ENCODE results near the gene EDEM3. TPM values are rescaled to one million over a fixed set of nuclear protein-coding genes. Genes with fewer than 3 reads are reported as not detected.

EDEM3 gene
- total and polyA plus RNA-seq, 9 of the 15 experiments (the other 6 are each of a cell fraction or from before 2014, with no cell fraction given): 15.8 to 46.6 (median 28.0) TPM

DNA sequence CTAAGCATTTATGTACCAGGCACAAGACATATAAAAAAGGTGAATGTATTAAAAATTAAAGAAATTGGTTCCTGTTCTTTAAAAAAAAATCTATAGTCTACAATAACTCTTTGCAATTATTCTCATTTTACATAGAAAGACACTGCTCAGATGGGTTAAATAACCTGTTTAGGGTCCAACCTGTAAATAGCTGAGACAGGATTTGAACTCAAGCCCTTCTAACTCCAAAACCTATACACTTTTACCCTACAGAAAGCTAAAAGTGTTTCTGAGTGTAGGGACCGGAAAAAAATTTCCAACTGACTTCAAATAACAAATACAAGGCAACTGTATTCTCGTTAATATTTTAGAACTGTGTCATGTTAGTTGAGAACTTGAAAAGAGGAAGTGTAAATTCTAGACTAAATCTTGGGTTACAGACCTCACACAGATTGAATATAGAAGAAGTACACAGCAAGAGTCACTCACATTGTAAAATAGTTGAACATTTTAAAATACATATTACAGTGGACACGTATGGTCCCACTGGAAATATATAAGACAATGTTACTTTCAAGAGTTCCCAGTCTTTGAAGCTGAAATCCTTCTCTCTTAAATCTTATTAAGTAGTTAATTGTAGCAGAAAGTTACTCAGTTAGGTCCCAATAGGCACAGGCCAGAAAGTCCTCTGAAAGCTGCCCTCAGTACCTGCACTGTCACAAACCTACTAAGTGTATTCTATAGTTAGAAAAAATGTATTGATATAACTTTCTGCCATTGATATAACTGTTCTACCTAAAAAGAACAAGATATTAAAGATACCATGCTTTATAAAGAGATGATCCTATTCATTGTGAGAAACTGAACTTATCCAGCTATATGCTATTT lies 7.3 kb downstream of the EDEM3 start:
- ATAC-seq: no peak; the same call in 1 of the 3 replicates
- intact Hi-C loops (cut with micrococcal nuclease) (no loop called here), in situ Hi-C loops (cut with MboI) (no loop called here)
- no peak for DNase-seq (ENCODE audit: extremely low read depth in 1 of 4, low spot score in 3 of 4)
- H3K27ac ChIP-seq (ENCODE audit: extremely low read depth, low read depth, low read length): peak overlapping the region; percentile 2; the same call in 1 of the 3 replicates
- H3K79me2 ChIP-seq (ENCODE audit: control insufficient read depth, insufficient read depth, low read length): peaks cover 58% of the 10 kb centered on the region
- no peaks in the 10 kb centered on the region for H4K20me1 ChIP-seq (replicated peaks; ENCODE audit: control insufficient read depth, insufficient read depth, low read length)
- H2AFZ ChIP-seq (ENCODE audit: low read depth, low read length): no peak overlapping the region
- no TSS peak for BruUV-seq (replicated peaks)
- H3K9me3 ChIP-seq (replicated peaks; ENCODE audit: control insufficient read depth, insufficient read depth, low read depth, low read length): no peaks in the 10 kb centered on the region
- TF ChIP-seq, protein P1, sequence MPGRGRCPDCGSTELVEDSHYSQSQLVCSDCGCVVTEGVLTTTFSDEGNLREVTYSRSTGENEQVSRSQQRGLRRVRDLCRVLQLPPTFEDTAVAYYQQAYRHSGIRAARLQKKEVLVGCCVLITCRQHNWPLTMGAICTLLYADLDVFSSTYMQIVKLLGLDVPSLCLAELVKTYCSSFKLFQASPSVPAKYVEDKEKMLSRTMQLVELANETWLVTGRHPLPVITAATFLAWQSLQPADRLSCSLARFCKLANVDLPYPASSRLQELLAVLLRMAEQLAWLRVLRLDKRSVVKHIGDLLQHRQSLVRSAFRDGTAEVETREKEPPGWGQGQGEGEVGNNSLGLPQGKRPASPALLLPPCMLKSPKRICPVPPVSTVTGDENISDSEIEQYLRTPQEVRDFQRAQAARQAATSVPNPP (IDR thresholded peaks at IDR 0.05; ENCODE audit: borderline replicate concordance, insufficient read depth, insufficient read length): no peak
- TF ChIP-seq RBM25 (IDR thresholded peaks at IDR 0.05; ENCODE audit: low read depth, low read length, severe bottlenecking): peak; percentile 13
- TF ChIP-seq SPI1 (IDR thresholded peaks at IDR 0.05; ENCODE audit: borderline replicate concordance, low read depth, low read length): peak; percentile 97
- TF ChIP-seq, protein P2, sequence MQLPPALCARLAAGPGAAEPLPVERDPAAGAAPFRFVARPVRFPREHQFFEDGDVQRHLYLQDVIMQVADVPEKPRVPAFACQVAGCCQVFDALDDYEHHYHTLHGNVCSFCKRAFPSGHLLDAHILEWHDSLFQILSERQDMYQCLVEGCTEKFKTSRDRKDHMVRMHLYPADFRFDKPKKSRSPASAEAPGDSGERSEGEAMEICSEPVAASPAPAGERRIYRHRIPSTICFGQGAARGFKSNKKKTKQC (CRISPR knock-in tag; IDR thresholded peaks at IDR 0.05): no peak
- no peak for TF ChIP-seq ZFPM2 (CRISPR knock-in tag; IDR thresholded peaks at IDR 0.05)
- TF ChIP-seq SIN3A (IDR thresholded peaks at IDR 0.05; ENCODE audit: borderline replicate concordance in 2 of 2, control insufficient read depth in 1 of 2, low read depth in 2 of 2, low read length in 2 of 2): no peak
- TF ChIP-seq HNRNPH1 (optimal IDR thresholded peaks at IDR 0.05; ENCODE audit: low read depth, low read length): no peak
- TF ChIP-seq ADNP (tag; IDR thresholded peaks at IDR 0.05): peak; percentile 72; the same call in 1 of the 2 replicates
- no peak for TF ChIP-seq ZNF436 (CRISPR knock-in tag; IDR thresholded peaks at IDR 0.05)
- TF ChIP-seq RCOR1 (IDR thresholded peaks at IDR 0.05; ENCODE audit: borderline replicate concordance in 1 of 2, low read depth in 2 of 2, low read length in 2 of 2): peak in 1 of 2 experiments; percentile 61; a peak in 2 of 4 replicates
- TF ChIP-seq ZNF551 (CRISPR knock-in tag; IDR thresholded peaks at IDR 0.05): no peak
- TF ChIP-seq ZNF134 (CRISPR knock-in tag; conservative IDR thresholded peaks at IDR 0.05): peak; percentile 59; the same call in 1 of the 2 replicates
- no peak for TF ChIP-seq COPS2 (conservative IDR thresholded peaks at IDR 0.05)
- TF ChIP-seq ZBTB7A (IDR thresholded peaks at IDR 0.05; ENCODE audit: borderline replicate concordance, control insufficient read depth, low read depth, low read length): no peak
- TF ChIP-seq KDM1A (IDR thresholded peaks at IDR 0.05): peak; percentile 40 to 58; a peak in 3 of 4 replicates
- H3K36me3 ChIP-seq (ENCODE audit: control insufficient read depth, insufficient read depth, low read length): peaks cover 36% of the 10 kb centered on the region
- H3K4me3 ChIP-seq: no peak overlapping the region
- ChIA-PET CTCF (ENCODE audit: low intra/inter-chr PET ratio) (no interaction called here), POLR2A (no interaction called here)
- no peaks in the 10 kb centered on the region for H3K9me1 ChIP-seq (ENCODE audit: control insufficient read depth, insufficient read depth, low read length)
- H3K4me1 ChIP-seq (replicated peaks in 1 of 2; ENCODE audit: control insufficient read depth in 2 of 2, insufficient read depth in 2 of 2, low read length in 2 of 2): peaks cover 4 to 19% of the 10 kb centered on the region in 2 experiments; a peak in 4 of 5 replicates
- no peak overlapping the region for H3K9ac ChIP-seq (ENCODE audit: insufficient read depth in 1 of 2, low read depth in 2 of 2, low read length in 2 of 2)
- no peaks in the 10 kb centered on the region for H3K27me3 ChIP-seq (ENCODE audit: control insufficient read depth in 2 of 2, insufficient read depth in 2 of 2, low read length in 2 of 2)
- H3K4me2 ChIP-seq (ENCODE audit: insufficient read depth, low read length): no peak overlapping the region
- no peak for FAIRE-seq
- 45% methylated on average over 3 of the region's 3 CpGs for WGBS (ENCODE audit: insufficient coverage, low coverage, missing lambda C conversion rate)

Measured in K562 (cell line).